Hepatocyte (in vitro differentiated cells): ENCODE measurements around the gene SPINT2. TPM values are rescaled to one million over a fixed set of nuclear protein-coding genes. Genes with fewer than 3 reads are reported as not detected.

ENCODE experiments used
- DNase-seq: peaks from one replicate; pipeline ENCODE4 v3.0.0-alpha.2; 2016; ENCODE audit warnings: low spot score
- H2AFZ ChIP-seq: fragments of 200-600 bp; sonication (generic); 2 replicates; pipeline ENCODE4 v1.6.0; 2016; ENCODE audit warnings: antibody characterized with exemption, mild to moderate bottlenecking
- H3K27ac ChIP-seq: fragments of 200-600 bp; sonication (generic); 2 replicates; pipeline ENCODE4 v1.5.1; 2016; ENCODE audit warnings: mild to moderate bottlenecking
- H3K27me3 ChIP-seq: fragments of 200-600 bp; sonication (generic); 2 replicates; pipeline ENCODE4 v1.6.1; 2016
- H3K36me3 ChIP-seq: fragments of 200-600 bp; sonication (generic); replicated peaks from 2 replicates; pipeline ENCODE4 v1.5.1; 2016; ENCODE audit warnings: low read depth; ENCODE audit not compliant: insufficient read depth
- H3K4me1 ChIP-seq: fragments of 200-600 bp; sonication (generic); 2 replicates; pipeline ENCODE4 v1.5.1; 2016; ENCODE audit warnings: mild to moderate bottlenecking, moderate library complexity; ENCODE audit not compliant: insufficient read depth
- H3K4me2 ChIP-seq: fragments of 200-600 bp; sonication (generic); 2 replicates; pipeline ENCODE4 v1.6.0; 2016
- H3K4me3 ChIP-seq: fragments of 200-600 bp; sonication (generic); 2 replicates; pipeline ENCODE4 v1.5.1; 2016; ENCODE audit warnings: mild to moderate bottlenecking
- H3K79me2 ChIP-seq: fragments of 200-600 bp; sonication (generic); 2 replicates; pipeline ENCODE4 v1.6.0; 2017; ENCODE audit warnings: mild to moderate bottlenecking
- H3K9me2 ChIP-seq: fragments of 200-600 bp; sonication (generic); replicated peaks from 2 replicates; pipeline ENCODE4 v1.6.0; 2017; ENCODE audit warnings: mild to moderate bottlenecking; ENCODE audit not compliant: insufficient read depth
- H3K9me3 ChIP-seq: fragments of 200-600 bp; sonication (generic); 2 replicates; pipeline ENCODE4 v1.5.1; 2016; ENCODE audit warnings: low read depth, mild to moderate bottlenecking
- H4K20me1 ChIP-seq: fragments of 200-600 bp; sonication (generic); 2 replicates; pipeline ENCODE4 v1.6.0; 2016; ENCODE audit warnings: mild to moderate bottlenecking; ENCODE audit not compliant: insufficient read depth, poor library complexity, severe bottlenecking
- CTCF ChIP-seq: fragments of 200-600 bp; sonication (generic); IDR thresholded peaks from 2 replicates; pipeline ENCODE4 v1.5.1; 2016; ENCODE audit warnings: antibody characterized with exemption, mild to moderate bottlenecking; ENCODE audit not compliant: poor library complexity
- EZH2 ChIP-seq: fragments of 200-600 bp; sonication (generic); IDR thresholded peaks from 2 replicates; pipeline ENCODE4 v1.6.1; 2016; ENCODE audit warnings: antibody characterized with exemption, mild to moderate bottlenecking, borderline replicate concordance
- EZH2phosphoT487 ChIP-seq: fragments of 200-600 bp; sonication (generic); IDR thresholded peaks from one replicate; pipeline ENCODE4 v1.6.1; 2018; ENCODE audit warnings: antibody characterized with exemption, mild to moderate bottlenecking, low read depth, moderate library complexity; ENCODE audit not compliant: unreplicated experiment, severe bottlenecking
- WGBS: methylation state at CpG from one replicate; pipeline ENCODE4 v1.1.6; 2016; ENCODE audit warnings: low lambda C conversion rate; ENCODE audit errors: missing lambda C conversion rate; 5-methylcytosine and 5-hydroxymethylcytosine counted together
- polyA plus RNA-seq: library from polyadenylated mRNA; unstranded; fragments of >200 nt; fragmentation: Nextera tagmentation; extraction: Ambion mirVana; gene quantifications from 2 replicates; pipeline ENCODE4 v1.2.1, GENCODE V29; 2016
- total RNA-seq: library from RNA; depleted of rRNA; stranded (reverse); fragments of >200 nt; gene quantifications from 2 replicates; pipeline ENCODE4 v1.2.3, GENCODE V29; 2014

Gene SPINT2
- total and polyA plus RNA-seq, 2 experiments from 2014 or later = 508 to 834 TPM

DNA sequence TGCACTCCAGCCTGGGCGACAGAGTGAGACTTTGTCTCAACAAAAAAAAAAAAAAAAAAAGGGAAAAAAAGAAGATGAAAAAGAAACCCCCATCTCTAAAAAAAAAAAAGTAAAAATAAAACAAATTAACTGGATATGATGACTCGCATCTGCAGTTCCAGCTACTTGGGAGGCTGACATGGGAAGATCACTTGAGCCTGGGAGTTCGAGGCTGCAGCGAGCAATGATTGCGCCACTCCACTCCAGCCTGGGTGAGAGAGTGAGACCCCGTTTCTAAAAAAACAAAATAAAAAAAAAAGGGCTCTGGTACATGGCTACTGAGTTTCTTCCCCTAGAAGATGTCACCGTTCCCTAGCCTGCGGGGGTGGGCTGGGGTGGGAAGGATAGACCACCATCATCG lies 68.9 kb downstream of the SPINT2 start:
- 88% methylated on average over 9 of the region's 9 CpGs for WGBS
- DNase-seq = no peak
- no peak overlapping the region for H3K4me2 ChIP-seq
- no peaks in the 10 kb centered on the region for H3K36me3 ChIP-seq
- no peaks in the 10 kb centered on the region for H3K27me3 ChIP-seq
- H3K4me1 ChIP-seq = peaks cover 6% of the 10 kb centered on the region
- no peak overlapping the region for H3K4me3 ChIP-seq
- no peaks in the 10 kb centered on the region for H3K9me2 ChIP-seq
- H2AFZ ChIP-seq = no peak overlapping the region
- no peaks in the 10 kb centered on the region for H4K20me1 ChIP-seq
- no peaks in the 10 kb centered on the region for H3K79me2 ChIP-seq
- H3K9me3 ChIP-seq = no peaks in the 10 kb centered on the region
- TF ChIP-seq CTCF (no peak), EZH2 (no peak), EZH2phosphoT487 (no peak)
- H3K27ac ChIP-seq = no peak overlapping the region

DNA sequence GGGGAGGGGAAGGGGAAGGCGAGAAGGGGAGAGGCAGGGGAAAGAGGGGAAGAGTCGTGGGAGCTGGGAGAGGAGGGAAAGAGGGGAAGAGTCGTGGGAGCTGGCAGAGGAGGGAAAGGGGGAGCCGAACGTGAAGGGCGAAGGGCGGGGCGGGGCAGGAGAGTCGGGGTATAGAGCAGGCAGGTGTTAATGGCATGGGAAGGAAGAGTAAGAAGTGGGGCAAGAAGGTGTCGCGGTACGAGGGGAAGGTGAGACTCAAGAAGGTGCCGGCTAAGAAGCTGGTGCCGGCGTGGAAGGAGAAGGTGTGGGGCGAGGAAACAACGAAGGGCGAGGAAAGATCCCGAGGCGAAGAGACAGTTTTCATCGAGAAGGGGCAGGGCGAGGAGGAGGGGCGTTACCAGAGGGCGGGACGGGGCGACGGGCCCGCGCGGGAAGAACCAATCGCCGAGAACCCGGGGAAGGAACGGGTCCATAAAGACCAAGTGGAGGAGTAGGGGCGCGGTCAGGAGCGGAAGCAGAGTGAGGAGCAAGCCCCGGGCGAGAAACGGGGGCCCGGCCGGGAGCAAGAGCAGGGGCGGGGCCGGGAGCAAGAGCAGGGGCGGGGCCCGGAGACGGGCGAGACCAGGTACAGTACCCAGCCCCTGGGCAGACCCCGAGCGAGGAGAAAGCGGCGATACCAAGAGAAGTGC lies 71.7 kb downstream of the SPINT2 start:
- DNase-seq = peak; percentile 97
- H3K27me3 ChIP-seq = no peaks in the 10 kb centered on the region
- H3K27ac ChIP-seq = peak overlapping the region; percentile 97
- WGBS = 1% methylated on average over 33 of the region's 52 CpGs
- peak overlapping the region; percentile 68 for H2AFZ ChIP-seq
- TF ChIP-seq CTCF (no peak), EZH2 (no peak), EZH2phosphoT487 (no peak)
- peaks cover 6% of the 10 kb centered on the region for H3K79me2 ChIP-seq
- H3K9me2 ChIP-seq = no peaks in the 10 kb centered on the region
- H3K4me2 ChIP-seq = peak overlapping the region; percentile 81
- H3K4me3 ChIP-seq = peak overlapping the region; percentile 83
- peaks cover 6% of the 10 kb centered on the region for H3K4me1 ChIP-seq
- no peaks in the 10 kb centered on the region for H3K36me3 ChIP-seq
- H3K9me3 ChIP-seq = no peaks in the 10 kb centered on the region
- H4K20me1 ChIP-seq = no peaks in the 10 kb centered on the region

DNA sequence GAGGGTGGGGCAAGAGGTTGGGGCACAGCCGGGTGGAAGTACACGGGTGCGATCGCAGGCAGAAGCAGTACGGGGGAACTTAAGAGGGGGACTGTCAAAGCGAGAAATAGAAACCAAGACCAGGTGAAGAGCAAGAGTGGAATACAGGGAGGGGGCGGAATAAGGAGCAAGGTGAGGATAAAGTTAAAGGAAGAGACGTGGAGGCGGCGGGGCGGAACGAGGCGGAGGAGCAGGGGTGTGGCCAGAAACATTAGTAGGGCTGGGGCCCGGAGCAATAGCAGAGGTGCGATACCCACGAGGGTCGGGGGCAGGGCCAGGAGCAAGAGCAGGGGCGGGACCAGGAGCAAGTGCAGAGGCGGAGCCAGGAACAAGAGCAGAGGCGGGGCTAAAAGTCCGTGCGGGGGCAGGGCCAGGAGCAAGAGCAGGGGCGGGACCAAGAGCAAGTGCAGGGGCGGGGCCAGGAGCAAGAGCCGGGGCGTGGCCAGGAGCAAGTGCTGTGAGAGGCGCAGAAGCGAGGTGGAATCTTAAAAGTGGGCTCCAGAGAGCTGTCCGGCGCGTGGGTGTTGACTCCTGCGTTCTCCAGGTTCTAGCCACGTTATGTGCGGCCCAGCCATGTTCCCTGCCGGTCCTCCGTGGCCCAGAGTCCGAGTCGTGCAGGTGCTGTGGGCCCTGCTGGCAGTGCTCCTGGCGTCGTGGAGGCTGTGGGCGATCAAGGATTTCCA lies 72.4 kb downstream of the SPINT2 start:
- Histone ChIP-seq H3K9me3 (no peaks in the 10 kb centered on the region), H4K20me1 (no peaks in the 10 kb centered on the region), H3K27me3 (no peaks in the 10 kb centered on the region), H3K79me2 (peaks cover 6% of the 10 kb centered on the region), H3K4me2 (peak overlapping the region; percentile 81), H3K36me3 (no peaks in the 10 kb centered on the region), H3K27ac (peak overlapping the region; percentile 97), H3K9me2 (no peaks in the 10 kb centered on the region), H2AFZ (peak overlapping the region; percentile 68), H3K4me3 (peak overlapping the region; percentile 83), H3K4me1 (peaks cover 6% of the 10 kb centered on the region)
- DNase-seq = peak; percentile 98
- WGBS = 10% methylated on average over 20 of the region's 41 CpGs
- TF ChIP-seq EZH2 = no peak
- TF ChIP-seq EZH2phosphoT487 = no peak
- no peak for TF ChIP-seq CTCF
